NCI-H2107 treated with DMSO at 0.1 percent for 48 hours (cell line): ENCODE results near the gene LIG4.
"Not testable (repeated sequence)": the region's sequence is repeated elsewhere in the genome, so short reads cannot be mapped to it uniquely, and the experiment has no call there.

Source experiments
- DNase-seq: peaks from one replicate; lab custom pipeline; 2025; ENCODE audit not compliant: unreplicated experiment; lab: John Stamatoyannopoulos, UW

The LIG4 gene

DNA sequence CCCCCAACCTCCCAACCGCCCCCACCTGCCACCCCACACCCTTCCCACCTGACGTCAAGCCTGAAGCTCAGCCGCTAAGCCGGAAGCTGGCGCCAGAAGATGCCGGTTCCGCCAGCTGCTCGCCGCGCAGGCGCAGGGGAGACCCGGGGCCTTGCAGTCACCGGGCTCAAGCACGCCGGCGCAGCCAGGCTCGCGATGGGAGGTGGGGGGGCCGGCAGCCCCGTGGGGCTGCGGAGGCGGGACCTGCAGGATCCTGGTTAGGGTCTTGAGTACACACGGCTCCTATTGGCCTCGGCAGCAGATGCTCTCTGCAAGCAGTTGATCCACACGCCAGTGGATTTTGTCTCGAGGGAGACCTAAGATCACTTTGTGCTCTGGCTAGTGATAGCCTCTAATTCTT lies at the start of gene LIG4:
TSS of gene LIG4 (minus strand) at position 101 of the 400 bp plus-strand sequence. CDS start 4,268 bp downstream, outside the sequence.
- DNase-seq, result peak; percentile 61

DNA sequence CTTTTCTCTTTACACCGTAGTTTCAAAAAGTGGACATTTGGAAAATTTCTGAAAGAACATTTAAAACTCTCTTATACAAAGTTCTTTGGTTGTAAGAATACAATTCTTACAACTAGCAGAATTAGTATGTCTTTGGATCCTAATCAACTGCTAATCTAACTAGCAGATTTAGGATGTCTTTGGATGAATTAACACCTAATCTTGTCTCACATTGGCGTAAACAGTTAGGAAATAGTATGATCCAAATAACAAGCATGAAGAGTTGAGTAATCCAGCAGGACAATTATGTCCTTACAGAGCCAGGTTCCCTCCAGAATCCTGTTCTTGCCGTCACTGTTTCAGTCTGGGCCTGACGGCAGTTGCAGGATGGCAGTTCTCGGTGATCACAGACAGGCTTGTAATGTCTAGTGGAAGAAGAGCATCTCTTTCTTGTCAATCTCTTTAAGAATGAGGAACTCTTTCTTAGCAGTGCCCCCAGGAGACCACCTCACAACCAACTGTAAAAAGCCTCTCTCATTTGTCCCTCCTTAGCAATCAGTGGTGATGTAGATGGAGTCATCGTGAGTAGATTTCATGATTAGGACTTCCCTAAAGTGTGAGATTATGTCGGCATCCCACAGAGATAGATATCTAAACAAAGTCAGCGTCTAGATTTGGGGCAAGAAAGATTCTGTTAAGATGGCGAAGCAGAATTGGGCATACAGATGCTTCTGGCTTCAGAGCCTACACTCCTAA lies 48.5 kb upstream of the LIG4 start:
- DNase-seq, result no peak

DNA sequence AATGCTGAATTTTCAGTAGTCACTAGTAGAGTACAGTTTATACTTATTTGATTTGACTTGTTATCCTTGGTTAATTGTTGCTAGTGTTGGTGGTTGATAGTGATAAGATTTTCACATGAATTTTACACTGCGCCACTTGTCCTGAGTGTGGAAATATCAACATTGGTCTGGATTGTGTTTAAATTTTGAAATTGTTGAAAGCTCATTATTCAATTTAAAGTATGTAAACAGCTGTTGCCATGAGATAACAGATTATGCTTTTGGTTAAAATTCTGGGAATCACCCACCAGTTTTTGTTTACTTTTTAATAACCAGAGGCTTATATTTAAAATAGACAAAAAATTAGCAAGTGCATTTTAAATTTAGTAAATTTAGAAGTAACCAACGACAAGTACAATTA lies 41.9 kb upstream of the LIG4 start:
- no peak for DNase-seq

DNA sequence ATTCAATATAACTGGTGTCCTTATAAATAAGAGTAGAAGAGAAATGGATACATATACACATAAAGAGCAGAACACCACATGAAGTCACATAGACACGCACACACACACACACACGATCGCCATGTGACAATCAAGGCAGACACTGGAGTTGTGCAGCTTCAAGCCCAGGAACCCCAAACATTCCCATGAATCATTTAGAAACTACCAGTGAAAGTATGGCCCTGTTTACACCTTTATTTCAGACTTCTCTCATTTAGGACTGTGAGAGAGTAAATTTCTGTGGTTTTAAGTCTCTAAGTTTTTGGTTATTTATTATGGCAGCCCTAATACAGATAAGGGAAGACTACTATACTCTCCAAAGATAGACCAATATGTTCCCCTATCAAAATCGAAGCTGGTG lies 33.8 kb upstream of the LIG4 start:
- DNase-seq, result no peak

DNA sequence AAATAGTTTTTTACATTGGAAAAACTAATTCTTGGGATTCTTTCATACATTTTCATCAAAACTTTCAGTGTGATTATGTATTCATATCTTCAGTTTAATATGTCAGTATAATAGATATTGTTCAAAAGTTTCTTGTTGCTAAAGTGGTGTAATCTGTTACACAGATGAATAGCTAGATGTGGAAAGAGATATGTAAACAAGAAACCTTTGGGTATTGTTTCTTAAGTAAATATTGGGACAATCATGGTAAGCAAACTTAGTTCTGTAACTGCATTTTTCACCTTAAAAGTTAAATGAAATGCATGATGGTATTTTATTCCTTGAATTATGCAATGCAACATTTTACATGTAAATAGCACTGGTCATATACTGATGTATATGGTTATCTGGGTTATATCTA lies 15.0 kb upstream of the LIG4 start:
- no peak for DNase-seq

DNA sequence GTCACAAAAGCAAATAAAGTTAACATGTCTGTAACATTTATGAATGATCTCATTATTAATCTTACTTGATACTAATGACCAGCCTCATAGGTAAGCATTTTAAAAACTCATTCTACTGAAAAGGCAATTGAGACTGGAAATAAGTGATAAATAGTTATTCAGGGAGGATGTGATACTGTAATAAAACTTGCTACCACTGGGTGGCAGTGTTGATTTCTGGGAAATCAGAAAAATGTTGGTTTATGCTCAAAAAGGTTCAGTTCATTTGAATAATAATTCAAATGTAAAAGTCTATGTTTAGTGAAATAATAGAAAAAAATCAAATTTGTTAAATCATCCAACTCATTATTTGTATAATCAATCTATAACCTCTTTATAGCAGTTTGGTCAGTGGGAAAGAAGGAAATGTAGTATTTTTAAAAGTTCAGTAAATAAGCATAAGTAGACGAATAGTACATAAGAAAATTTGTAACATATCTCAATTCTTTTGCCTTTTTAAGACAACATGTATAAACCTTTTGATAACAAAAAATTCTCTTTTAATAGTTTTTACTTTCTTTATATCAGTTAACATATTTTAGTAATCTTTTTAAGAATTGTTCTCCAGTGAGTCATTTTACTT lies 12.4 kb upstream of the LIG4 start:
- DNase-seq, result peak; percentile 15

DNA sequence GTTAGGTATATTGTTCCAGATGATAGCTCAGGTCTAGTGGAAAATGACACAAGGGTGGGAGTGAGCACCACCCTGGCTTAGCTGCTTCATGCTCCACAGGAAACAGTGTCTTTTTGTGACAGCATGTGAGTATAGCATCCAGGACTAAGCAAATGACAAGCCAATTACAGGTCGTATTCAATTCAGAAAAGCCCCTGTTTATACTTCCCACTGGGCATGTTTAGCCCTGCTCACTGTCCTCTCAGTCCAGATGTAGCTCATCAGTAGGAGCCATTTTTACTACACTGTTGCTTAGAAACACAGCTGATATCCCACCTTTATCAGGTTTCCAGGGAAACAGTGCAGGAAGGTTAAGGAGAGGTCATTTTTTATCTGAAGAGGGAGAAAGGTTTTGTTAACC lies 10.8 kb upstream of the LIG4 start:
- DNase-seq, result no peak

DNA sequence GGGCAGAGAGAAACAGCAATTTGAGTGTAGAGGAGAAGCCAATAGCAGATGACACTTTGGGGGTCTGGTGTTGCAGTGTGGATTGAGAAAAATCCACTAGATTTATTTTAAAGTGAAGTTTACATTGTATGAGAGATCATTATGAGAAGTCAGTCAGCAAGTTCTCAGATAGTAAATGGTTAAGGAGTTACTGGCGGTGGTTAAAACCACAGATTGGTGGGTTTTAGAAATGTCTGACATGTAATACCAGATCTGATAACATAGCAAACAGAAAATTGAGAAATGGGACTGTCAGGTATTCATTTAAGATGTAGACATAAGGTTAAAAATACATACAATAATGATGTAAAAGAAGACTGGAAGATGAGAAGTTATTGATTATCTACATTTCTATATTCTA lies 10.1 kb upstream of the LIG4 start:
- DNase-seq, result no peak

DNA sequence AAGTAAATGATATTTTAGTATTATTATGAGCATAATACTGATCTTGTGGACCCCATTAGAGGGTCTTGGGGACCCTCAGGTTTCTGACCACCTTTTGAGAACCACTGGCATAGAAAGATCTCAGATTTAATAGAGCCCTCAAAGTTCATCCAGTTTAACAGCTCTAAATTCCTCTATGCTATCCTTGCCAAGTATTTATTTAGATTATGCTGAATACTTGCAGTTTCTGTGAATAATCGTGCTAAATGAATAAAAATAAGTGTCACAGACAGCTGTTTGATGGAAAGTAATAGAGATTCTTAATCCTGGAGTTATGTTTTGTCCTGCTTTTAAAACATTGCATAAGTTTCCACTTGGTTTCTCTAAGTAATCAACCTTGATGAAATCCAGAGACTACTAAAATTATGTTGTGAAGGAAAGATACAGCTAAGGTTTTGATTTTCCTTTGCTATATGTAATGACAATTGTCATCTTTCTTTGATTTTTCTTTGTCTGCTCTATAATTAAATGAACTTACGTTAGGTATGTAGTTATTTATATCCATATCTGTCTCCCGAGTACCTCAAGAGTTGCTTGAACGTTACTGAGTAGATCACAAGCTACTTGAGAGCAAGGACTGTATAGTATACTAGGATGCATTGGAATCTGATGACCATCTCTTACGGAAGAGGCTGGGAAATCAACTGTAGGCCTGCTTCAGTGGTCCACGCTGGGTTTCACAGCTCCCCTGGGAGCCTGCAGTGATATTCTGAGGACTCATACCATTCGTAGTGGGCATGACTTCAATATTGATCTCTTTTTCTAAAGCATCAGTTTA lies 8.6 kb upstream of the LIG4 start:
- no peak for DNase-seq

DNA sequence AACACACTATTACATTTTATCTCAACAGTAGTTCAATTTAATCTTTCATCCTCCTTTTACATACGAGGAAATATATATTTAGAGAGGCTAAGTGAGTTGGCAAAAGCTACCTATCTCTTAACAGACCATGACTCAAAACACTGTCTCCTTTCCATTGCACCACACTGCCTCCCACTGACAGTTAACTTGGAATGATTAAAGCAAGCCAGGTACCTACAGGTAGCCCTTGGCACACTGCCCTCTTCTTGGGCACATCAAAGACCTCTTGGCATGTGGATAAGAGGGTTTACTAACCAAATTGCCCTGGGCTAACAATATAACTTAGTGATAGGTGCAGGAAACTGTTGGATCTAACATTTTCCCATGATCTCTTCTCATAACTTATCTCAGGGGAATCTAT lies 4.7 kb upstream of the LIG4 start:
- no peak for DNase-seq

DNA sequence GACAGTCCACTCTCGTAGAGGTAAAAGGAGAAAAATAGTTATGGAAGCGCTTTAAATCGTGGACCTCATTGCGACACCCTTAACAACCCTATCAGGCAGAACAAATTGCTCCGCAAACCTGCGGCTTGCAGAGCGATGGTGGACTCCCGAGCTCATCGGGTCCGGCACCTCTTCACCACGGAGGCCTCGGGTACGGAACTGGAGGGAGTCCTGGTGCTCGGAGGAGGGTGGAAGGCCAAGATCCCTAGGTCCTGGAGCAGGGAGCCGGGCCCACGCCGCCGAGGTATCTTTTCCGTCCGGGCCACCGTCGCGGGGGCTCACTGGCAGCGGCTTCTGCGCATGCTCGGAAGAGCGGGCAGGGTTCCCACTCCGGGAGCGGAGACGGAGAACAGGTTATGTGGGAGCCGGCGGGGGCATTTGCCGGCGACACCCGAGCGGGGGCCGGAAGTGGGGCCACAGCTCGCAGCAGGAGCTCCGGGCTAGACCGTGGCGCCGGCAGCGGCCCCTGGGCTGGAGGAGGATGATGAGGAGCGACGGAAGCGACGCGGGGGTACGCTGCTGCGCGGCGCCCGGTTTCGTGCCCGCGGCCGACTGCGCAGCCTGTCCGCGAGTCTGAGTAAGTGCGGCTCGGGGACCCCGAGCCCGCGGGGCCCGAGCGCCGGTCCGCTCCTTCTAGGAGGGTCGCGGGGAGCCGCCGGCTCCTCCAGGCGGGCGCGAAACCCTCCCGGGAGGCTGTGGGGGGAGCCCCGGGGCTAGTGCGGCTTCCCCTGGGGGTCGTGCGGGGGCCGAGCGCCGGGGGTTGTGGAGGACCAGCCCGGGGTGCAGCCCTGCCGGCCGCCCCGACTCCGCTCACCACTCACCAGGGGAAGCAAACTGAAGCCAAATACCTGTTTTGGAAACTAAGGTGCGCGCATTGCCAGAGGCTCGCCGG lies 3.0 kb upstream of the LIG4 start, which contains the start of gene ABHD13:
TSS of gene ABHD13 (plus strand) at position 349 of the 931 bp plus-strand sequence. CDS start 10,827 bp downstream, outside the sequence.
- DNase-seq, result peak; percentile 57

DNA sequence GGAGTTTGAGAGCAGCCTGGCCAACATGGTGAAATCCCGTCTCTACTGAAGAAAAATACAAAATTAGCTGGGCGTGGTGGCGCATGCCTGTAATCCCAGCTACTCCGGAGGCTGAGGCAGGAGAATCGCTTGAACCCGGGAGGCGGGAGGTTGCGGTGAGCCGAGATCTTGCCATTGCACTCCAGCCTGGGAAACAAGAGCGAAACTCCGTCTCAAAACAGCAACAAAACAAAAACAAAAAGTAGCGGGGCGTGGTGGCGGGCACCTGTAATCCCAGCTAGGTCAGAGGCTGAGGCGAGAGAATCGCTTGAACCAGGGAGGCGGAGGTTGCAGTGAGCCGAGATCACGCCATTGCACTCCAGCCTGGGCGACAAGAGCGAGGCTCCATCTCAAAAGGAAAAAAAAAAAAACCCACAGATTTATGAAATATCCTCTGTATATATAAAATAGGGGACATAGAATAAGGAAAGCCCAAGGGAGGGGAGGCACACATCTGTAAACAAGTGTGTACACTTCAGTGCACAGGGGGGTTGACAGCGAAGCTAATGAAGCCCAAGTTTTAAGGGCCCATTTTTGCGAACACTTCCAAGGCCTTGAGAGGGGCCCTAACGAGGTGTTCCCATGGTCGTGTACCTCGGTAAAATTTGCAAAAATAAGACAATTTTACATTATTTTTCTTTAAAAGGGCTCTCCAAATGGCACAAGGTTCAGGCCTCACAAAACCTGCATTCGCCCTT lies 2.1 kb upstream of the LIG4 start:
- not testable (repeated sequence) for DNase-seq

DNA sequence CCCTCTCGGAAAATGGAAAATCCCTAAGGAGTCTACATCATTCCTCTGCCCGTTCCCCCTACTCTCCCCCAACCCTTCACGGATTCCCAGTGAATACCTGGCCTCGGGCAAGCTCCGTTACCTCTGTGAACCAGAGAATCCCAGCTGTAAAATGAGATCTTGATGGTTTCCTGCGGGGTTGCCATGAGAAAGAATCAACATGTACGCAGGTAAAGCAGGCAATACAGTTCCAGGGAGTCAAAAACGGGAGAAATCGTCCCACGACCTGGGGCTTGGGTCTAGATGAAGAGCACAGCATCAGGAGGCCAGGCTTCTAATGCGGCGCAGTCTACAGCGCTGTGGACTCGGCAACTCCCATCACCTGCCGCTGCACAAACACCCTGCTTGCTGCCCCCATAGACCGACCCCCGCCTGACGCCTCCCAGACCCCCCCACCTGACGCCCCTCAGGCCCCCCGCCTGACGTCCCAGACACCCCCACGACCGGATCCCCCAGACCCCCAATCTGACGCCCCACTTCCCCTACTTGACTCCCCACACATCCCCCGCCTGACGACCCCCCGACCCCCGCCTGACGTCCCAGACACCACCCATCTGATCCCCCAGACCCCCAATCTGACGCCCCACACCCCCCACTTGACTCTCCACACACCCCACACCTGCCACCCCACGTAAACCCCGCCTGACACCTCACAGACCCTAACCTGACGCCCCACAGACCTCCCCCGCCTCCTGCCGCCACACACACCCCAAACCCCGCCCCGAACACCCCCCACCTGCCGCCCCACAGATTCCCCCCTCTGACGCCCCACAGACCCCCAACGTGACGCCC lies 680 bp downstream of the LIG4 start:
- peak; percentile 63 for DNase-seq

DNA sequence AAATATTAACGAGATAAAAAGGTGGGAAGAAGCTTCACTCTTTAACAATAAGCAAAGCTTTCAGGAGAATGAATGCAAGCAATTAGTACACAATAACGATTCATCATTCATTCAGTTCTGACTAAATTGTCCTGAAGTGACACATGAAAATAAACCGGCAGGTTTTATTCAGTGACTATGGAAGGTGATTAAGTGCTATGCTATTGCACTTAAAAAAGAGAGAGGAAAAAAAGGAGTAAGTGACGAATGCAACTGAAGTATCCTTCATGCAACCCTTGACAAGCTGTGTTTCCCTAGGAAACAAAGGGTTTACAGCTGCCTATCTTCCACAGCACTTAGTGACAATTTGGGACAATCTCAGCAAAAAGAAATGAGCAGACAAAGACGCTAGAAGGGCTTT lies 1.4 kb downstream of the LIG4 start:
- peak; percentile 63 for DNase-seq

DNA sequence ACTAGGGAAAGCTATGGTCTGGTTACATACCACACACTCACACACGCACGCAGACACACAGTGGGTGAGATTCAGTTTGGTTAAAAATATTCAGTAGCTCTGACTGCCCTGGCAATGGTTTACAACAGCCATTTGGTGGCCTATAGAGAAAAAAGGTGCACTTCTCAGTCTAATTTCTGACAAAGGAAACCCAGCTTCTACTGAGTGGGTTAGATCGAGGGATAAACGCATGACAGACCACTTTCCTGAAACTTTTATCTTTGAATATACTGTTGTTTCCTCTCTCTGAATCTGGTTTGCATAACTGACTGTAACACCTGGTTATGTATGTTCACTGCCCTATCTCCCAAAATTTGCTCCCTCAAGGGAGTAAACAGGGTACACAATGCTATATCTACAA lies 2.5 kb downstream of the LIG4 start:
- no peak for DNase-seq

DNA sequence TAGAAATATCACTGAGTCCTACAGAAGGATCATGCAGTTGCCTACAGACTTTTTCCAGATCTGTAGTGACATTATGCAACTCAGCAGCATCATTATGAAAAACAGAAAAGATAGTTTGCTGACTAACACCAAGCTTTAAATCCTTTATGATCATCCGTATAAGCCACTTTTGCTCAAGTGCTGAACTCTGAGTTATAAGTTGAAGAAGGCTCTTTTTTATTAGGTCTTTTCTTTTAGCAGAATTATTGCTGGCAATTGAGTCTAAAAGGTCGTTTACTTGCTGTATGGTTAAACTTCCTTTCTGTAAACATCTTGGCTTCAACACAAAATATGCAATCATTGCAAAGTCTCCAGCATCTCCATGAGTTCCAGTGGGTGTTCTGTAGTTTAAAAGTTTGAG lies 4.8 kb downstream of the LIG4 start:
- no peak for DNase-seq

DNA sequence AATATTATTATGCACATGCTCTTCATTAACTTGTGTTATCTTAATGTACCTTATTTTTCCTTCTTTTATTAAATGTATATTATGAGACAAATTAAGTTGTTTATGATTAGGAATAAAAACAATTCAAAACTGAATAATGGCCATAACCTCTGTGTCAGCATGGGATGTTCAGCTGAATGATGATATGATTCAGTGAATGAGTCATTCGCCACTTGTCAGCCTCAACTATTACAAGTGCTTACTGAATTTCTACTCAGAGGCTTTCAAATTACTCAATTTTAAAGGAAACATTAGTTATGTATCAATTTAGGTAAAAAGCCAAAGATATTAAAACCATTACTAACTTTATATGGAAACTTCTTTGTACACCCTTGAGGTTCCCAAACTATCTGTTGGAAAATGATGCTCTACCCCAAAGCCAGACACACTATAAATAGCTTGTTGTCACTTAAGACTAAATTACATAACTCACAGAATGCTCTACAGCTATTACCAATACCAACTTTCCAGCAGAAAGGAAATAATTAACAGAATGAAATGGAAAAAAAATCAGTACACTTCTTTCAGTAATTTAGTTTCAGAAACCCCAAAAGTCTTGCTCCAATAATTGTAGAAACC lies 14.4 kb downstream of the LIG4 start:
- no peak for DNase-seq

DNA sequence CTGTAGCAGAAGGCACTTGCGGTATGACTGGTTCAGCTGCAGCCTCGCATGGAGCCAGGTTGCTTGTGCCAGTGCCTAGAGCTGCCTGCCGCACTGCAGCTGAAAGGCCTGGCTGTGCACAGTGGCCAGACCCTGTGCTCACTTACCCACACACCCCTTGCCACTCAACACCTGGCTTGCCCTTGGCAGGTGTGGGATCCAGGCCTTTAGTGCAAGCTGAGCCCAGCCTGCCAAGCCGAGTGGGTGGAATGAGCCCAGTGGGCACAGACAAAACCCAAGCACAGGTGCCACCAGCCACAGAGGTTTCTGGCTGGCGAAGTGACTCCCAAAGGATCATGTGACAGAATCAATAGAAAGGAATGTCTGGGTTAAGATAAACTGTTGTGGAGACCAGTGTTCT lies 19.5 kb downstream of the LIG4 start:
- DNase-seq, result peak; percentile 62

DNA sequence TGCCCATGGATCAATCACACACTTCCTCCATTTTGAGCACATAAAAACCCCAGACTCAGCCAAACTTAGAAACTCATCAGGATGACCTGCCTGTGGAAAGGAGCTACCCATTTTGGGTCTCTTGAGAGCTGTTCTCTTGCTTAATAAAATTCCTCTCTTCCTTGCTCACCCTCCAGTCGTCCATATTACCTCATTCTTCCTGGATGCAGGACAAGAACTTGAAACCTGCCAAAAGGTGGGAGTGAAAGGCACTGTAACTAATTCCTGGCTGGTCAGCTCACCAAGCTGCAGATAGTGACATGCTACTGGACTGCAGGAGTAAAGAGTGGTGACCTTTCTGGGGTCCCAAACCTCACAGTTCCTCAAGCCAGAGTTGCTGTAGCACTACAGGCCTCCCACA lies 20.2 kb downstream of the LIG4 start:
- DNase-seq, result no peak
